Activated B cell treated with CpG ODN at 0.5 μM for 24 hours (primary cell): ENCODE data around the gene OVCA2. TPM values are rescaled to one million over a fixed set of nuclear protein-coding genes. Genes with fewer than 3 reads are reported as not detected.

Experiments
- ATAC-seq: fragments of 200-7000 bp; cut with Tn5 transposase; one replicate; pipeline ENCODE4 v1.10.0; 2021; ENCODE audit warnings: low read depth, mild to moderate bottlenecking, moderate library complexity
- CTCF ChIA-PET: fragments of 350-600 bp; sonication (Branson Sonifier 250); formaldehyde crosslinking; loops from one replicate; lab custom pipeline; 2021; ENCODE audit warnings: antibody characterized with exemption; lab: Charles Lee
- POLR2A ChIA-PET: fragments of 350-600 bp; sonication (Branson Sonifier 250); formaldehyde crosslinking; loops from one replicate; lab custom pipeline; 2021; ENCODE audit warnings: antibody characterized with exemption; lab: Charles Lee
- DNase-seq: peaks from one replicate; pipeline ENCODE4 v3.0.0; 2022
- H3K27ac Mint-ChIP-seq: one replicate; pipeline ENCODE4 v1.8.0; 2020; ENCODE audit warnings: mixed read lengths
- H3K27me3 Mint-ChIP-seq: one replicate; pipeline ENCODE4 v1.8.0; 2021; ENCODE audit warnings: mixed read lengths
- H3K36me3 Mint-ChIP-seq: one replicate; pipeline ENCODE4 v1.8.0; 2021; ENCODE audit warnings: low read depth, mixed read lengths
- H3K4me1 Mint-ChIP-seq: one replicate; pipeline ENCODE4 v1.8.0; 2021; ENCODE audit warnings: mixed read lengths
- H3K4me3 Mint-ChIP-seq: one replicate; pipeline ENCODE4 v1.8.0; 2020; ENCODE audit warnings: mild to moderate bottlenecking, mixed read lengths
- H3K9me3 Mint-ChIP-seq: one replicate; pipeline ENCODE4 v1.8.0; 2020; ENCODE audit warnings: mixed read lengths
- intact Hi-C: fragments of 100-400 bp; cut with micrococcal nuclease; formaldehyde crosslinking; loops from one replicate; pipeline ENCODE4 v1.15.1; 2024
- total RNA-seq: library from RNA; stranded (reverse); gene quantifications from 2 replicates; pipeline ENCODE4 v1.2.3, GENCODE V29; 2022
- TF ChIP-seq, protein P1 (sequence below): fragments of 200-600 bp; IDR thresholded peaks from one replicate; pipeline ENCODE4 v1.8.0; 2022; ENCODE audit warnings: antibody characterized with exemption, mild to moderate bottlenecking

Gene OVCA2
- total RNA-seq, 1 donor from 2014 or later: 29.4 TPM

DNA sequence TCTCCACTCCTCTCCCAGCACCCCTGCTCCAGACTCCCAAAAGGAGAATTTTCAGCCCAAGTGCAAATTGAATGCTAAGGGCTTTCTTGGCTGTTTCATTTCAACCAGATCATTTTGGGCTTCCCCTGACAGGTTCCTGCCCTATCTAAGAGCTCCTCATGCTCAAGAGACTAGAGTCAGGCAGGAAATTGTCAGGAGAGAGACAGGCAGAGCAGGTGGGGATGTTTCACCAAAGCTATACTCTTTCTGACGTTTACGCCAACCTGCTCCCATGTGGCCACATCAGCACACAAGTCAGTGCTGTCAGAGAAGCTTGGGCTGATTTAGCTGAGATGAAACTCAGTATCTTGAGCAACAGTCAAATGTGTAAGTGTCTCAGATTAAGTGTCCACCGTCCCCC, 44.5 kb downstream of the OVCA2 start:
- intact Hi-C loops: loop anchor here (5.0 kb wide), 1 partner anchor 36 kb away; no protein-coding TSS in a partner anchor
- TF ChIP-seq, protein P1, sequence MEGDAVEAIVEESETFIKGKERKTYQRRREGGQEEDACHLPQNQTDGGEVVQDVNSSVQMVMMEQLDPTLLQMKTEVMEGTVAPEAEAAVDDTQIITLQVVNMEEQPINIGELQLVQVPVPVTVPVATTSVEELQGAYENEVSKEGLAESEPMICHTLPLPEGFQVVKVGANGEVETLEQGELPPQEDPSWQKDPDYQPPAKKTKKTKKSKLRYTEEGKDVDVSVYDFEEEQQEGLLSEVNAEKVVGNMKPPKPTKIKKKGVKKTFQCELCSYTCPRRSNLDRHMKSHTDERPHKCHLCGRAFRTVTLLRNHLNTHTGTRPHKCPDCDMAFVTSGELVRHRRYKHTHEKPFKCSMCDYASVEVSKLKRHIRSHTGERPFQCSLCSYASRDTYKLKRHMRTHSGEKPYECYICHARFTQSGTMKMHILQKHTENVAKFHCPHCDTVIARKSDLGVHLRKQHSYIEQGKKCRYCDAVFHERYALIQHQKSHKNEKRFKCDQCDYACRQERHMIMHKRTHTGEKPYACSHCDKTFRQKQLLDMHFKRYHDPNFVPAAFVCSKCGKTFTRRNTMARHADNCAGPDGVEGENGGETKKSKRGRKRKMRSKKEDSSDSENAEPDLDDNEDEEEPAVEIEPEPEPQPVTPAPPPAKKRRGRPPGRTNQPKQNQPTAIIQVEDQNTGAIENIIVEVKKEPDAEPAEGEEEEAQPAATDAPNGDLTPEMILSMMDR: no peak
- Mint-ChIP-seq H3K4me3 (peak overlapping the region; percentile 60), H3K27me3 (no peaks in the 10 kb centered on the region), H3K9me3 (no peaks in the 10 kb centered on the region), H3K27ac (peak overlapping the region; percentile 72), H3K4me1 (peaks cover 74% of the 10 kb centered on the region), H3K36me3 (peaks cover 21% of the 10 kb centered on the region)
- ChIA-PET CTCF (interaction anchor here (1.0 to 7.3 kb wide), 3 partner anchors 30 to 158 kb away, joined by 3 to 98 read pairs (median 4); partner anchors contain the start of gene HIC1), POLR2A (interaction anchor here (0.9 to 16.3 kb wide), 5 partner anchors 20 to 893 kb away, joined by 3 to 449 read pairs (median 5); partner anchors contain the start of genes HIC1 and INPP5K)
- DNase-seq (no peak), ATAC-seq (no peak)

DNA sequence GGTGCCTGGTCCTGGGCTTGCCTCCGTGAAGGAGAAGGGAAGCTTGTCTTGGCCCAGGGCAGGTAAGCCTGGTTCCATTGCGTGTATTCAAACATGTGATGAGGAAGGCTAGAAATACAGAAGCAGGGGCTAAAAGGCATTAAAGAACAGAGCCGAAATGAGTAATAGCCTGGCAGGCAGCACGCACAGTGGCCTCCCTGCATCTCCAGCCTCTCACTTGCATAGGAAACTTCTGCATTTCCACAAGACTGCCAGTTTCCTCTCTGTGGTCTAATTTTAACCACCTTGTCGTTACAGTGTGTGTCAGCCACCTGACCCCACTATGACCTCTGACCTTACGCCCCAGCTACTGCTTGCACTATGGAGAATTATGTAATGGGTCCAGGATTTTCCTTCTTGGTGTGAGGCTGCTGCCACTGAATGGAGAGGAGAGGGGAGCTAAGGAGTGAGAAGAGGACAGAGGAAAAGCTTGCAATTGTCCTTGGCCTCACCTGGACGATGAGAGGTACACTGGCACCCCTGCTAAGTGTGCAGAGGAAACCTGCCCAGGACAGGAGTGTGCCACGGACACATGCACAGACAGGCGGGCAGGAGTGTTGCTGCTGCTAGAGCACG, 45.9 kb downstream of the OVCA2 start:
- H3K27ac Mint-ChIP-seq: peak overlapping the region; percentile 72
- TF ChIP-seq, protein P1: no peak
- POLR2A ChIA-PET: interaction anchor here (0.6 to 16.3 kb wide), 12 partner anchors 14 to 481 kb away, joined by 3 to 449 read pairs (median 4); partner anchors contain the start of gene HIC1

DNA sequence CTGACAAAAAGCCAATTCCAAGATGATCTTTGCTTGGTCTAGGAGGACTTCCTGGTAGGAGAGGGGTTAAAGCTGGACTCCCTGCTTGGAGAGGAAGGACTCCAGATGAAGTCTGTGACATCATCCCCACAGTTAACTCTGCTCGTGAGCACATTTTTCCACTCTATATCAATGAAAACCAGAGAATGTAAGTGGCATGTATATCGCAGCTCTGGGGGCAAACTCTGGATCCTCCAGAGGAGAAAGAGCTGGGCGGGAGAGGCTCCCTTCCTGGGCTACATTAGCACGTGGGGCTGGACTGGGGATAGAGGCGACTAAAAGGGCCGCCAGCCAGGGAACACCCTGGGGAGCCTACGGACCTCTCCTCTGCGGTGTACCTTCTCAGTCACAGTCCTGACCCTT, 47.2 kb downstream of the OVCA2 start:
- H3K4me3 Mint-ChIP-seq: peak overlapping the region; percentile 91
- H3K27ac Mint-ChIP-seq: peak overlapping the region; percentile 96
- TF ChIP-seq, protein P1: no peak
- peaks cover 14% of the 10 kb centered on the region for H3K36me3 Mint-ChIP-seq
- ChIA-PET CTCF (interaction anchor here (0.9 to 7.3 kb wide), 5 partner anchors 14 to 156 kb away, joined by 3 to 98 read pairs (median 4); partner anchors contain the start of gene HIC1), POLR2A (interaction anchor here (0.6 to 16.3 kb wide), 22 partner anchors 8 to 924 kb away, joined by 3 to 449 read pairs (median 5); partner anchors contain the start of genes HIC1, SMG6 and SRR)
- DNase-seq: peak; percentile 41
- intact Hi-C loops: loop anchor here (1.0 to 5.0 kb wide), 5 partner anchors 25 to 366 kb away; partner anchors contain the start of gene MNT
- no peaks in the 10 kb centered on the region for H3K9me3 Mint-ChIP-seq
- peaks cover 73% of the 10 kb centered on the region for H3K4me1 Mint-ChIP-seq
- H3K27me3 Mint-ChIP-seq: no peaks in the 10 kb centered on the region
- peak; percentile 10 for ATAC-seq

More for the DNA sequence above, 45.9 kb downstream of the OVCA2 start:
- DNase-seq (peak; percentile 48), ATAC-seq (peak; percentile 63)
- Mint-ChIP-seq H3K27me3 (no peaks in the 10 kb centered on the region), H3K4me1 (peaks cover 80% of the 10 kb centered on the region), H3K9me3 (no peaks in the 10 kb centered on the region), H3K36me3 (peaks cover 15% of the 10 kb centered on the region), H3K4me3 (peak overlapping the region; percentile 60)
- intact Hi-C loops: loop anchor here (1.0 to 5.0 kb wide), 7 partner anchors 17 to 371 kb away; partner anchors contain the start of gene MNT
- CTCF ChIA-PET: interaction anchor here (0.6 to 7.3 kb wide), 4 partner anchors 17 to 81 kb away, joined by 3 to 98 read pairs (median 4); partner anchors contain the start of gene HIC1

DNA sequence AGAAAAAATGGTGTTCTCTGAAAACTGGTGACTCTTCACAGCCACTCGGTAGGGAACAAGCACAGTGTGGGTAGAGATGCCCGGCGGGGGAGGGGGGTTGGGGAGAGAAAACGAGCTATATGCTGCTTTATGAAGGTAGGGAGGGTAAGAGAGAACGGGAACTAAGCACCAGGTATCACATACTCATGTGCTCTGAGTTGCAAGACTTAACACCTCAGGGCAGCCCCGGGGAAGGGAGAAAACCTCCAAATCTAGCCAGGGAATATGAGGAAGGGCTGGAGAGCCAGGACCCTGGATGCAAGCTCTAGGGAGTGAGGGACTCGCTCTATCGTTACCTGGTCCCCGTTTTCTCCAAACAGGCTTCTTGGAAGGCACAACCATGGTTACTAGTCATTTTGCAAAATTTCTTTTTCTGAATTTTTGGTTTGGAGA, 48.4 kb downstream of the OVCA2 start:
- DNase-seq (no peak), ATAC-seq (peak; percentile 2)
- ChIA-PET CTCF (interaction anchor here (0.7 to 7.3 kb wide), 5 partner anchors 13 to 155 kb away, joined by 3 to 98 read pairs (median 4); partner anchors contain the start of gene HIC1), POLR2A (interaction anchor here (0.7 to 16.3 kb wide), 18 partner anchors 11 to 628 kb away, joined by 3 to 449 read pairs (median 6); partner anchors contain the start of gene HIC1)
- Mint-ChIP-seq H3K4me1 (peaks cover 63% of the 10 kb centered on the region), H3K4me3 (peak overlapping the region; percentile 91), H3K36me3 (peaks cover 8% of the 10 kb centered on the region), H3K9me3 (no peaks in the 10 kb centered on the region), H3K27ac (peak overlapping the region; percentile 96), H3K27me3 (no peaks in the 10 kb centered on the region)
- intact Hi-C loops: no loop called here
- TF ChIP-seq, protein P1: no peak
